Measurements from ENCODE around the gene CNOT8.

DNA sequence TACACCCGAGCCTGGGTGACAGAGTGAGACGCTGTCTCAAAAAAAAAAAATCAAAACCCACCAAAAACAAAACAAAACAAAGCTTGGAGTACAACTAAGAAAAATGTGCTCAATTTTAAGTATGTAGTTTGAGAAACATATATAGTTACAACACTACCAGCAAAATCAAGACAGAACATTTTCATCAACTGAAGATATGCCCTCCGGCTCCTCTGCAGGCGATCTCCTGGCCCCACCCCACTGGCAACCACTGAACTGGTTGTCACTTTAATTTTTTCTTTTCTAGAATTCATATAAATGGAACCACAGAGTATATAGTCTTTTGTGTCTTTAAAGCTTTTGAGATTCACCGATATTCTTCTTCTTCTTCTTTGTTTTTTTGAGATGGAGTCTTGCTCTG, 35.0 kb downstream of the CNOT8 start:
- no peak for TF ChIP-seq TRIM24 (IDR thresholded peaks at IDR 0.05)
- TF ChIP-seq POLR2A (conservative IDR thresholded peaks at IDR 0.05), result no peak
- TF ChIP-seq MYC (IDR thresholded peaks at IDR 0.05; ENCODE audit: low read depth, low read length), result no peak
- no peak for TF ChIP-seq MYC (CRISPR knock-in tag; IDR thresholded peaks at IDR 0.05; ENCODE audit: borderline replicate concordance, low read depth)
